HepG2 (cell line): ENCODE results near the gene TBC1D22A. TPM values are rescaled to one million over a fixed set of nuclear protein-coding genes. Genes with fewer than 3 reads are reported as not detected.

Experiments used
- ATAC-seq: fragments of 200-7000 bp; cut with Tn5 transposase; 3 replicates; pipeline ENCODE4 v1.9.1; 2020; ENCODE audit warnings: mild to moderate bottlenecking, moderate library complexity
- BruUV-seq: library from RNA; stranded (reverse); fragments of 400-500 nt; replicated peaks from 2 replicates; lab custom pipeline; 2021; lab: Mats Ljungman, UMichigan
- CTCF ChIA-PET: fragments of 300-600 bp; formaldehyde crosslinking; extraction: SDS; loops from one replicate; lab custom pipeline; 2021; ENCODE audit warnings: low total read pairs, inconsistent platforms, low intra/inter-chr PET ratio; lab: Yijun Ruan, JAX
- POLR2A ChIA-PET: fragments of 350-600 bp; sonication (Branson Sonifier 250); formaldehyde crosslinking; loops from one replicate; lab custom pipeline; 2020; ENCODE audit warnings: antibody characterized with exemption, inconsistent platforms; lab: Yijun Ruan, JAX
- DNase-seq: peaks from one replicate; pipeline ENCODE4 v3.0.0-alpha.2; 2015; ENCODE audit warnings: low spot score
- FAIRE-seq: peaks from 3 replicates; lab custom pipeline; 2011; peaks lifted over from hg19 to GRCh38; lab: Jason Lieb, UNC
- H2AFZ ChIP-seq: one replicate; pipeline ENCODE4 v1.6.1; 2011; ENCODE audit warnings: low read length, inconsistent platforms
- H3K27ac ChIP-seq: fragments of 300-600 bp; 3 replicates; pipeline ENCODE4 v1.8.0; 2011; ENCODE audit warnings: mixed run types, mild to moderate bottlenecking, mixed read lengths, low read length, inconsistent platforms; ENCODE audit not compliant: insufficient read depth; ENCODE audit errors: extremely low read length
- H3K27me3 ChIP-seq, 2 experiments: fragments of 200-600 bp in 1 of 2; 2 replicates in 1 of 2; 3 replicates in 1 of 2; pipeline versions ENCODE4 v1.6.0 to v1.8.0; 2011; ENCODE audit warnings: low read length in 2 of 2, mild to moderate bottlenecking in 2 of 2, moderate library complexity in 2 of 2, inconsistent platforms in 1 of 2; ENCODE audit not compliant: insufficient read depth in 2 of 2, control insufficient read depth in 1 of 2
- H3K36me3 ChIP-seq, 2 experiments: fragments of 200-600 bp in 1 of 2; replicated peaks in 1 of 2; 2 replicates in 1 of 2; 3 replicates in 1 of 2; pipeline versions ENCODE4 v1.5.1 to v1.8.0; 2011; ENCODE audit warnings: low read length in 2 of 2, inconsistent platforms in 1 of 2; ENCODE audit not compliant: insufficient read depth in 2 of 2, control insufficient read depth in 1 of 2
- H3K4me1 ChIP-seq: 2 replicates; pipeline ENCODE4 v1.5.1; 2012; ENCODE audit warnings: low read length, inconsistent platforms; ENCODE audit not compliant: insufficient read depth
- H3K4me2 ChIP-seq: 2 replicates; pipeline ENCODE4 v1.6.0; 2011; ENCODE audit warnings: low read depth, low read length, inconsistent platforms
- H3K4me3 ChIP-seq, 3 experiments: fragments of 200-600 bp in 1 of 3; sonication (generic), shearing (Covaris generic) in 1 of 3; replicated peaks in 1 of 3; 2 replicates each; pipeline ENCODE4 v1.5.1; 2011 to 2016; ENCODE audit warnings: low read length in 3 of 3, inconsistent platforms in 2 of 3, low read depth in 2 of 3, mild to moderate bottlenecking in 2 of 3, control low read depth in 1 of 3, mixed read lengths in 1 of 3; ENCODE audit not compliant: insufficient read depth in 1 of 3
- H3K79me2 ChIP-seq: one replicate; pipeline ENCODE4 v1.6.1; 2011; ENCODE audit warnings: low read length, inconsistent platforms; ENCODE audit not compliant: insufficient read depth
- H3K9ac ChIP-seq: 2 replicates; pipeline ENCODE4 v1.6.0; 2011; ENCODE audit warnings: mild to moderate bottlenecking, low read depth, low read length, inconsistent platforms; ENCODE audit not compliant: insufficient read depth
- H3K9me3 ChIP-seq: 2 replicates; pipeline ENCODE4 v1.5.1; 2012; ENCODE audit warnings: mild to moderate bottlenecking, low read length
- H4K20me1 ChIP-seq: 2 replicates; pipeline ENCODE4 v1.6.0; 2011; ENCODE audit warnings: inconsistent platforms, mild to moderate bottlenecking, low read length, moderate library complexity; ENCODE audit not compliant: insufficient read depth
- CENPT ChIP-seq: sonication (generic); formaldehyde crosslinking; IDR thresholded peaks from 2 replicates; pipeline ENCODE4 v1.8.0; 2022; ENCODE audit warnings: low read depth, mild to moderate bottlenecking, moderate library complexity, missing genetic modification reagents
- ZNF362 ChIP-seq: sonication (generic); formaldehyde crosslinking; IDR thresholded peaks from 2 replicates; pipeline ENCODE4 v1.4.0; 2020; ENCODE audit warnings: missing genetic modification reagents, mild to moderate bottlenecking, borderline replicate concordance
- ZNF441 ChIP-seq: sonication (generic); formaldehyde crosslinking; IDR thresholded peaks from 2 replicates; pipeline ENCODE4 v1.7.0; 2021; ENCODE audit warnings: missing genetic modification reagents, borderline replicate concordance
- ZNF75D ChIP-seq: sonication (generic); formaldehyde crosslinking; IDR thresholded peaks from 2 replicates; pipeline ENCODE4 v1.8.1; 2023; ENCODE audit warnings: missing genetic modification reagents, mild to moderate bottlenecking, borderline replicate concordance
- ZSCAN9 ChIP-seq: IDR thresholded peaks from 2 replicates; pipeline ENCODE4 v1.6.1; 2016; ENCODE audit warnings: borderline replicate concordance
- WGBS: methylation state at CpG from one replicate; pipeline ENCODE4 v1.1.6; 2017; ENCODE audit warnings: low lambda C conversion rate; 5-methylcytosine and 5-hydroxymethylcytosine counted together
- in situ Hi-C: cut with HindIII; loops from 2 replicates; pipeline ENCODE4 v1.10.0; 2017; ENCODE audit warnings: low pct_unique_long_range_greater_than_20kb; ENCODE audit not compliant: extremely low pct_ligation_motif_present
- intact Hi-C: fragments of 100-400 bp; cut with micrococcal nuclease; formaldehyde crosslinking; loops from one replicate; pipeline ENCODE4 v1.10.0; 2022; ENCODE audit not compliant: unreplicated experiment
- polyA plus RNA-seq, 8 experiments: library from polyadenylated mRNA; depleted of rRNA in 3 of 8; stranded (reverse) in 7 of 8; unstranded in 1 of 8; fragments of >200 nt; fragmentation: Illumina TruSeq in 4 of 8; extraction: Trizol in 4 of 8; gene quantifications; 2 replicates each; pipeline versions ENCODE4 v1.2.1 to v1.2.3, GENCODE V29; 2011 to 2016; ENCODE audit warnings: low read depth in 4 of 8, missing spikeins in 1 of 8, mixed read lengths in 1 of 8; ENCODE audit not compliant: insufficient read depth in 1 of 8
- total RNA-seq, 5 experiments: library from RNA; depleted of rRNA; stranded (reverse); fragments of >200 nt; fragmentation: Illumina TruSeq; extraction: Trizol; gene quantifications; 2 replicates each; pipeline ENCODE4 v1.2.3, GENCODE V29; 2016; ENCODE audit warnings: low read depth in 1 of 5

TBC1D22A gene
- total and polyA plus RNA-seq, 2 of the 13 experiments (the other 11 are each of a cell fraction or from before 2014, with no cell fraction given): 17.3 to 18.0 TPM

- Histone ChIP-seq H4K20me1 (no peaks in the 10 kb centered on the region), H3K79me2 (no peaks in the 10 kb centered on the region), H2AFZ (no peak overlapping the region), H3K4me3 (no peak overlapping the region), H3K9me3 (no peaks in the 10 kb centered on the region), H3K27me3 (no peaks in the 10 kb centered on the region), H3K9ac (no peak overlapping the region), H3K4me2 (no peak overlapping the region), H3K27ac (no peak overlapping the region), H3K36me3 (peaks cover 3 to 10% of the 10 kb centered on the region in 2 experiments; a peak in 2 of 5 replicates), H3K4me1 (no peaks in the 10 kb centered on the region)
- BruUV-seq: no TSS peak
- FAIRE-seq: no peak
- WGBS: 98% methylated on average over 23 of the region's 26 CpGs
- no peak for TF ChIP-seq ZSCAN9 (CRISPR knock-in tag)
- no peak for TF ChIP-seq ZNF362
- no peak for TF ChIP-seq ZNF75D (CRISPR knock-in tag)
- ChIA-PET CTCF (no interaction called here), POLR2A (no interaction called here)
- intact Hi-C loops: no loop called here
- no peak for DNase-seq
- in situ Hi-C loops: no loop called here
- no peak for ATAC-seq
Measured at GRCh38 chr22:47065756-47066615, 303.5 kb downstream of the TBC1D22A start.

GRCh38 chr22:47066616-47066905 lies 304.1 kb downstream of the TBC1D22A start:
- ATAC-seq (no peak), FAIRE-seq (no peak), DNase-seq (no peak)
- in situ Hi-C loops: no loop called here
- no peaks in the 10 kb centered on the region for H3K79me2 ChIP-seq
- BruUV-seq: no TSS peak
- peaks cover 3 to 4% of the 10 kb centered on the region in 2 experiments; a peak in 2 of 5 replicates for H3K36me3 ChIP-seq
- H2AFZ ChIP-seq: no peak overlapping the region
- ChIA-PET CTCF (no interaction called here), POLR2A (no interaction called here)
- no peak for TF ChIP-seq ZNF441
- no peak for TF ChIP-seq CENPT (CRISPR knock-in tag)
- no peaks in the 10 kb centered on the region for H3K4me1 ChIP-seq
- no peak overlapping the region for H3K4me3 ChIP-seq
- WGBS: 85% methylated on average over 5 of the region's 7 CpGs
- intact Hi-C loops: no loop called here
- no peaks in the 10 kb centered on the region for H3K9me3 ChIP-seq
- no peak overlapping the region for H3K4me2 ChIP-seq
- no peak overlapping the region for H3K9ac ChIP-seq
- H3K27me3 ChIP-seq: no peaks in the 10 kb centered on the region
- H3K27ac ChIP-seq: no peak overlapping the region
- no peaks in the 10 kb centered on the region for H4K20me1 ChIP-seq
